ENCODE results near the gene ERG.

GRCh38 chr21:38469642-38470041, 28.6 kb downstream of the ERG start:
- TF ChIP-seq HMGXB4 (CRISPR knock-in tag; IDR thresholded peaks at IDR 0.05) (no peak), ATF2 (CRISPR knock-in tag; IDR thresholded peaks at IDR 0.05; ENCODE audit: borderline replicate concordance, low read depth) (no peak), CTCF (IDR thresholded peaks at IDR 0.05) (no peak), ATF3 (CRISPR knock-in tag; conservative IDR thresholded peaks at IDR 0.05) (no peak), ESRRA (CRISPR knock-in tag; IDR thresholded peaks at IDR 0.05; ENCODE audit: borderline replicate concordance) (no peak), ZNF232 (CRISPR knock-in tag; IDR thresholded peaks at IDR 0.05) (no peak)

Data from WTC11 (cell line).